ENCODE results near the gene SLC29A4. TPM values are rescaled to one million over a fixed set of nuclear protein-coding genes. Genes with fewer than 3 reads are reported as not detected.
"Not testable (repeated sequence)": the region's sequence is repeated elsewhere in the genome, so short reads cannot be mapped to it uniquely, and the experiment has no call there.

SLC29A4 gene
- total RNA-seq, 1 experiment from 2014 or later, result 2.5 TPM

DNA sequence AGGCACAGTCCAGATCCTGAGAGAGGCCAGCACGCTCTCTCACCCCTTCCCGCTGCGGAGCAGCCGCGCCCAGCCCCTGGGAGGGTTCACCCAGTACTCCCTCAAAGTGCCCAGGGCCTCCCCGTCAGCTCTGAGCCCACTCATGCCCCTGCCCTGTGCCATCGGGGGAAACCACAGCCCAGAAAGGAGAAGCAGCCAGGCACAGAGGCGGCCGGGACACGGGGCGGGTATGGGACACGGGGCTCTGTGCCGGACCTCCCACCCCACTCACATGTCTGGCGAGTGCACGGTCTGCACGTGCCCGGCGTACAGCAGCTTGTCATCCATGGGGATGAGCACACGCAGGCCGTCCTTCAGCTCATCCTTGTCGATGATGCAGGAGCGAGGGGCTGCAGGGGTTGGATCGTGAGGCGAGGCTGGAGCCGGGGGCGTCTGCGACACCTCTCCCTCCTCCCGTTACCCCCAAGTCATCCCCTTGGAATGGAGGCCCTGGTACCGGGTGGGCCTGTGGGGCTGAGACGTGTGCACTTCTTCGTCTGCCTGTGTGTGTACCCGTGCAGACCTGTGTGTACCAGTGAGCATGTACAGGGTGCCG is 38.2 kb downstream of the SLC29A4 start:
- no peak for DNase-seq (ENCODE audit: extremely low read depth, low read depth)

DNA sequence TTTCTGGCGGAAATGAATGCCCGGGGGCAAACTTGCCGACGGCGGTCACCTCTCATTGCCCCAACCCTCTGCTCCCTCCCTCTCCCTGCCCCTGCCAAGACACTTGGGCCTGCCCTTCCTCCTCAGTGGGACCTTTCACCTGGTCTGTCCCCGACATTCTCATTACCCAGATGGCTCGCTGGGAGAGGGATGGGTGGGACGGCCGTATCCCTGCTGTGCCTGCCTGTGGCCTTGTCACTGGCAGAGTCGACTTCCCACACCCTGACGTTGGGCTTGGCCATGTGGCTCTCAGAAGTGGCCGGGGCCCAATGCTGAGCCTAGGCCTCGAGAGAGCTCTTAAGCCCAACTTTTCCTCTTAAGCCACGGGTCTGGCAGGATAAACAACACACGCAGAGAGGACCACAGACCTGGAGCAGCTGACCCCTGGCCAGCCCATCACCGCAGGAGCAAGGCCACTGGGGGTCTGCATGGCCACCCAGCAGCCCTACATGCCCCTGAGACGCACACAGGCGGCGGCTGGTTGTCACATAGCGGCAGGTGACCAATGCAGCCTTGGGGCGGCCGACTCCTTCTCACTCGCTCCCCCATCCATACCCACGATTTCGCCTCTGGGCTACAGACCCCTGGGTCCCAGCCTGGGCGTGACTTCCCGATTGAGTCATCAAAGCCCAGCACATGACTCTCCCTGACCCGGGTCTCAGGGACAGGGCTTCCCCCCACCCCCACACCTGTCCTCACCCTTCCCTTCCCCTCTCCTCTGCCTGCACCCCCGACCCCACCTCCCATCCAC is 40.1 kb downstream of the SLC29A4 start:
- no peak for DNase-seq (ENCODE audit: extremely low read depth, low read depth)

DNA sequence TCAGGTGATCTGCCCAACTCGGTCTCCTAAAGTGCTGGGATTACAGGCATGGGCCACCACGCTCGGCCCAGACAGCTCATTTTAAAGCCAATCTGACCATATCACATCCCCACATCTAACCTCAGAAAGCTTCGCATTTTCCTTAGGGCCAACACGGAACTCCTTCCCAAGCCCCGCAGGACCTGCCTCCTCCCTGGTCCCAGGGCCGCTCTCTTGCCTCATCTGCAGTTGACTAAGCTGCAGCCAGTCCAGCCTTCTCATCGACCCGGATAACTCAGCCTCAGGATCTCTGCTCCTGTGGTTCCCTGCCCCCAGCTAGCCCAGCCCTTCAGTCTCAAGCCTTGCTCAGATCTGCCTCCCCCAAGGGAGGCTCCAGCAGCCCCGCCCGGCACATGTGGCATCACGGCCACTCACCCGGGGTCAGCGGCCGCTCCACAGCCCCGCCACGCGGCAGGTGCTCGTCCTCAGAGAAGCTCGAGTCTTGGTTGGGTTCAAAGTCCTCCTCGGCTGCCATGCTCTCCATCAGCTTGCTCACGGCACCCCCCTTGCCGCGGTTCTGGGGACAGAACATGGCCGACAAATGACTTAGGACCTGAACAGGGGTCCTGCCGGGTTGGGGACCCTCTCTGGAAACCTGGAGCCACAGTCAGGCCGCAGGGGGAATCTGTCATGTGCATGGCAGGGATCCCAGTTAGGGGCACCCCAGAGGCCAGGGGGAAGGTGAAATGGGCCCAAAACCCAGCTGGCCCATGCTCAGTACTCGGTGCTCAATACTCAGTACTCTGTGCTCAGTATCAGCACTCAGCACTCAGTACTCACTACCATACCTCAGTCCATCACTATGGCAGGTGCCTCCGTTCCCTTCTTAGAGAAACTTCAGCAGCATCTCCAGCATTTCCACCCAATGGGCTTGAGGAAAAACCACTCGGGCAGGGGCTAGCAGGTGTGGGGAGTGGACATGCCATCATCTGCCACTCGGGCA is 41.3 kb downstream of the SLC29A4 start:
- DNase-seq (ENCODE audit: extremely low read depth, low read depth), result not testable (repeated sequence)

DNA sequence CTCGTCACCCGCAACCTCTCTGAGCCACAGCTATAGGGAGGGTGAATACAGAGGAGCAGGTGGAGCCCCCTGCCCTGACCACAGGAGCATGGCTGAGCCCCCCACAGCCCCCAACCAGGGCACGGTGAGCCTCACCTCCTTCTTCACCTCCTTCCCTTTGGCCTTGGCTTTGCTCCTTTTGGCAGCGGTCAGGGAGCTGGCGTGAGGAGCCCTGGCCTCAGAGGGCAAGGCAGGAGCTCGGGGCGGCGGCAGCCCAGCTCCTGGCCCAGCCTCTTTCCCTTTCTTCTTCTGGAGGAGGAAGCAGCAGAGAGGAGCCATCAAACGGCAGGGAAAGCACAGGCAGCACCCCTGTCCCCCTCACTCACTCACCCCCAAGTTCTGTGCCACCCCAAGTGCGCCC is 42.2 kb downstream of the SLC29A4 start:
- DNase-seq (ENCODE audit: extremely low read depth, low read depth), result no peak

DNA sequence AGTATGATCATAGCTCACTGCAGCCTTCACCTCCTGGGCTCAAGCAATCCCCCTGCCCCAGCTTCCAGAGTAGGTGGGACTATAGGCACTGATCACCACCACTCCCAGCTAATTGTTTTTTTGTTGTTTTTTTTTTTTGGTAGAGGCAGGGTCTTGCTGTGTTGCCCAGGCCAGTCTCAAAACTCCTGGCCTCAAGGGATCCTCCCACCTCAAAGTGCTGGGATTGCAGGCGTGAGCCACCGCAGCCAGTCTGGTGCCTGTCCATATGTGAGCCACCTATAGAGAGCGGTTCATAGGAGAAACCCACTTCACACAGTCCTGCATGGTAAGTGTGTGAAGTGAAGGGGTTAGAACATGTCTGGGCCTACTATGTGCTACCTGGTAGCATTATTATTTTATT is 47.5 kb downstream of the SLC29A4 start:
- DNase-seq (ENCODE audit: extremely low read depth, low read depth), result no peak

DNA sequence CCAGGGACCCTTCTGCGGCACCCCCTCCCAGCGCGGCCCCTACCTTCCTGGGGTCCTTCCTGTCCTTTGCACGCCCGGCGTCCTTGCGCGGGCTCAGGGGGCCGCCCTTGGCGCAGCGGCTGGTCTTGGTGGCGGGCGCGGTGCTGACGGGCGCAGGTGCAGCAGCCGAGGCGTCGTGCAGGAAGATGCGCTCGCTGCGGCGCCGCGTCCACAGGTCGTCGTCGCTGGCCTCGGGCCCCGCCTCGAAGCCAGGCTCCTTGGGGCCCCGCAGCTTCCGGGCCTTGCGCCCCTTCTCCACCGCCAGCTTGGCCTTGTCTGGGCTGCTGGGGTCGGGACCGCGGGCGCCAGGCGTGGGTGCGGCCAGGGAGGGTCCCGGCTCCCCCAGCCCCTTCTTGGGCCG is 49.8 kb downstream of the SLC29A4 start:
- no peak for DNase-seq (ENCODE audit: extremely low read depth, low read depth)

DNA sequence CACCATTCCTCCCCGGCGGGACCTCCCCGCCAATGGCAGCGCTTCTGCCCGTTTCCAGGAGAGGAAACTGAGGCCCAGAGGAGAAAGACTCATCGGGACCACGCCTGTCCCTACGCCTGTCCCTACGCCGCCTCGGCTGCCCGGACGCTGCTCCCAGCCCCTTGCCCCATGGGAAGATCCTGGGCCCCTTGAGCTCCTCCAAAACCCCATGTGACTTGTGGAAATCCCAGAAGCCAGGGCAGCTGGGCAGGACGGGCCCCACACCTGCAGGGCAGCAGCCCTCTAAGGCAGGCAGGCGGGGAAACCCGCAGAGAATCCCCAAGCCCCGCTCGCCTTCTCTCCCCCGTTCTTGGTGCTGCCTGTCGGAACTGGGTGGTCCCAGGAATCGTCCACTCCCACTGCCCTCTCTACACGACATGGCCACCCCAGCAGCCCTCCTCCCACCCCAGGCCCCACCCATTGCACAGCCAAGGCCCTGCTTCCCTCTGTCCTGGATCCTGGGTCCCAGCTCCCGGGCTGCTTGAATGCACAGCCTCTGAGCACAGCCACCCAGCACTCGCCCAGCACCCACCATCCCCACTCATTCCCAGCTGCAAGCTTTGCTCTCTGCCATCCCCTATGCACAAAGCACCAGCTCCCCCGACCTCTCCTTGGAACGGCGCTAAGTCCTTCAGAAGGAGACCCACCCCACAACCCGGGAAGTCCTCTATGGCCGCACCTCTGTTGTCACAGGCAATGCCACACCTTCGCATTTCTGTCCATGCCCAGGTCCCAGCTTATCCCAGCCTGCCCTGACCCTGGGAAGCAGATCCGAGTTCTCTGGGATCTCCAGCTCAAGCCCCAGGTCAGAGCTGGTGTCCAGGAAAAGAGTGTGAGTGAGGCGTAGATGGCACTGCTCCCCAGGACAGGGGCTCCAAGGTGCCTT is 50.6 kb downstream of the SLC29A4 start:
- no peak for DNase-seq (ENCODE audit: extremely low read depth, low read depth)

DNA sequence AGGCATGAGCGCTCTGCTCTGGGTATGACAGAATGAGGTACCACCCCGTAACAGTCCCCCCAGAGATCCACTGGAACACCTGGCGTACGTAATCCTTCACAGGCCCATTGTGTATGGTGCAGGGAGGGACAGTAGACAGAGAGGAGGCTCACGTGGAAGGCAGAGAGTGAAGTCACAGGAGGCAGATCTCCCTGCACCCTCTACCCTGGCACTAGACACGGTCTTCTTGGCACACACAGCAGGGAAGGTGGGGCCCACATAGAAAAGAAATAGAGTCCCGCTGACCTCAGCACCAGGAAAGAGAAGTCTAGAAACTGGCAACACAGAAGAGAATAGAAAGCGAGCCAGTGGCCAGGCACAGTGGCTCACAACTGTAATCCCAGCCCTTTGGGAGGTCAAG is 51.9 kb downstream of the SLC29A4 start:
- DNase-seq (ENCODE audit: extremely low read depth, low read depth), result no peak

DNA sequence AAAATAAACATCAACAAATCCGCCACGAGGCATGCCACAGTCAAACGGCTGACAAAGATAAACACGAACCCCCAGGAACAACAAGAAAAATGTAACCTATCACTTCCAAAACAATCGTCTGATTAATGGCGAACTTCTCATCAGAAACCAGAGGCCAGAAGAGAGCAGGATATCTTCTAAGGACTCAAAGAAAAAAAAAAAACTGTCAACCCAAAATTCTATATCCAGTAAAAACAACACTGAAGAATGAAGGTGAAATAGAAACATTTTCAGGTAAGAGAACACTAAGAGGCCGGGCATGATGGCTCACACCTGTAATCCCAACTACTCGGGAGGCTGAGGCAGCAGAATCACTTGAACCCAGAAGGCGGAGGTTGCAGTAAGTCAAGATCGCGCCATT is 54.3 kb downstream of the SLC29A4 start:
- DNase-seq (ENCODE audit: extremely low read depth, low read depth), result no peak

DNA sequence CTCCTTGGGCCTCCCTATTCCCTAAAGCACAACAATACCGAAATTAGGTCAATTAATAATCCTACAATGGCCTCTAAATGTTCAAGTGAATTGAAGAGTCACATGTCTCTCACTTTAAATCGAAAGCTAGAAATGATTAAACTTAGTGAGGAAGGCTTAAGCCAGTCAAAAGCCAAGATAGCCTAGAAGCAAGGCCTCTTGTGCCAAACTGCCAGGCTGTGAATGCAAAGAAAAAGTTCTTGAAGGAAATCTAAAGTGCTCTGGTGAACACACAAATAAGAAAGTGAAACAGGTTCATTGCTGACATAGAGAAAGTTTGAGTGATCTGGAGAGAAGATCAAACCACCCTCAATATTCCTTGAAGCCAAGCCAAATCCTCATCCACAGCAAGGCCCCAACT is 57.2 kb downstream of the SLC29A4 start:
- DNase-seq (ENCODE audit: extremely low read depth, low read depth), result no peak

DNA sequence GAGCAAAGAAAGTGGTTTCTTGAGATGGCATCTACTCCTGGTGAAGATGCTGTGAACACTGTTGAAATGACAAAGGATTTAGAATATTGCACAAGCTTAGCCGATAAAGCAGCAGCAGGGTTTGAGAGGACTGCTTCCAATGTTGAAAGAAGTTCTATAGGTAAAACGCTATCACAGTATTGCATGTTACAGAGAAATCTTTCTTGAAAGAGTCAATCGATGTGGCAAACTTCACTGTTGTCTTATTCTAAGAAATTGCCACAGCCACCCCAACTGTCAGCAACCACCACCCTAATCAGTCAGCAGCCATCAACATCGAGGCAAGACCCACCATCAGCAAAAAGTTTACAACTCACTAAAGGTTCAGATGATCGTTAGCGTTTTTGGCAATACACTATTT is 59.9 kb downstream of the SLC29A4 start:
- DNase-seq (ENCODE audit: extremely low read depth, low read depth), result no peak

DNA sequence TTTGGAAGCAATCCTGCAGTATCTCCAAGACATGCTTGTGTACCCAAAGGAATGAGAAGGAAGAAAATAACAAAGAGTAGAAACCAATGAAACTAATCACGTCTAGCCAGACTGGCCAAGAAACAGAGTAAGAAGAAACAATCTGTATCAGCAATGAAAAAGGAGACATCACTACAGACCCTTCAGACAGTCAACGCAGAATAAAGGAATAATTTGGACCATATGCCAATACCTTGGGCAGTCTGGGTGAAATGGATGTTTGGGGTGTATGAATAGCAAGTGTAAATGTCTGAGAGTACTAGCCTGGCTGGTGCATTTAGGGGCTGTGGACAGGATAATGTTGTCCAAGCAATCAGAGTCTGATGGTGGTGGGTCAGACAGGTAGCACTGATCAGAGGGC is 61.1 kb downstream of the SLC29A4 start:
- DNase-seq (ENCODE audit: extremely low read depth, low read depth), result no peak

DNA sequence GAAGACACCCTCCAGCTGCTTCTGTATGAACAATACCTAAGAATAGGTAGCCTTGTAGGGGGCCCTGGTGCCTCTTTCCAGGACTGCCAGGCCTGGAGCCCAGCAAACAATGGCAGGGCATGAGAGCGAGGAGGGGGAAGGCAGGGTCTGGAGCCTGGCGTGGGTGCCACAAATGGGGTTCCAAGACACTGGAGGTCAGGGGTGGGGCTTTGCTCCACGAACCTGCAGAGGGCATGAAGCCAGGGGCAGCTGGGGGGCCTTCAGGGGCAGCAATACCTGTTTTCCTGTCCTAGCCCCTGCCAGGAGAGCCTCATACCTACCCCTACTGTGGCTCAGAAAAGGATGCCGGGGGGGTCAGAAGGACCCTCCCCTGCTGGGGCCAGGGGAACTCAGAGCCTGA is 61.6 kb downstream of the SLC29A4 start:
- no peak for DNase-seq (ENCODE audit: extremely low read depth, low read depth)

DNA sequence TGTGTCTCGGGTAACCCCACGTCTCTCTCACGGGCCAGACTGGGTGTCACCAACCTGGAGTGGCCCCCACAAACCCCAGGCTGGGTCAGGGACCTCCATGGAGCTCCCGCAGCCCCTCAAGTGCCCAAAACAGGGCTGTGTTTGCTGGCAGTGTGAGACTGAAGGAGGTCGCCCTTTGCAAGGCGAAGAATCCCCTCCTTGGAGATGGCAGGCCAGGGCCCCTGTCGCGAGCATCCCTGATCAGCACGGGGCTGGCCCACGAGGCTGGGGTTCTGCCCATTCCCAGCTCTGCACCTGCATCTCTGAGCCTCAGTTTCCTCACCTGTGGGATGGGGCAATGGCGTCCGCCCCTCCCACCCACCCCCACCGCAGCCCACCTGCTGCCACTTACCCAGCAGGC is 62.4 kb downstream of the SLC29A4 start:
- DNase-seq (ENCODE audit: extremely low read depth, low read depth), result no peak

DNA sequence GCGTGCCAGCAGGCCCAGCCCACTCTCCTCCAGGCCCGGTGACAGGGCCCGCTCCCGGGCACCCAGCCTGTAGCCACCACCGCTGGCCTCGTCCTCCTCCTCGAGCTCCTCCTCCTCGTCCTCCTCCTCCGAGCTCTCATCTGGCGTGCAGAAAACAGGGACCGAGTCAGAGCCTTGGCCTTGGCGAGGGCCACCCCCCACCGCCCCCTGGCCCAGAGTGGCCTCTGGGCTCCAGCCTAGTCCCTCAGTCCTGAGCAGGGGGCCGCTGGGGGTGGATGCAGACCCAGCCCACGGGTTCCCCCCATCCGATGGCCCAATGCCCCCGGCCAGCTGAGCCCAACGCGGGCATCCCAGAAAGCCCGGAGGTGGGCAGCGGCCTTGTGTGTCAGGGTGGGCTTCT is 62.9 kb downstream of the SLC29A4 start:
- no peak for DNase-seq (ENCODE audit: extremely low read depth, low read depth)

DNA sequence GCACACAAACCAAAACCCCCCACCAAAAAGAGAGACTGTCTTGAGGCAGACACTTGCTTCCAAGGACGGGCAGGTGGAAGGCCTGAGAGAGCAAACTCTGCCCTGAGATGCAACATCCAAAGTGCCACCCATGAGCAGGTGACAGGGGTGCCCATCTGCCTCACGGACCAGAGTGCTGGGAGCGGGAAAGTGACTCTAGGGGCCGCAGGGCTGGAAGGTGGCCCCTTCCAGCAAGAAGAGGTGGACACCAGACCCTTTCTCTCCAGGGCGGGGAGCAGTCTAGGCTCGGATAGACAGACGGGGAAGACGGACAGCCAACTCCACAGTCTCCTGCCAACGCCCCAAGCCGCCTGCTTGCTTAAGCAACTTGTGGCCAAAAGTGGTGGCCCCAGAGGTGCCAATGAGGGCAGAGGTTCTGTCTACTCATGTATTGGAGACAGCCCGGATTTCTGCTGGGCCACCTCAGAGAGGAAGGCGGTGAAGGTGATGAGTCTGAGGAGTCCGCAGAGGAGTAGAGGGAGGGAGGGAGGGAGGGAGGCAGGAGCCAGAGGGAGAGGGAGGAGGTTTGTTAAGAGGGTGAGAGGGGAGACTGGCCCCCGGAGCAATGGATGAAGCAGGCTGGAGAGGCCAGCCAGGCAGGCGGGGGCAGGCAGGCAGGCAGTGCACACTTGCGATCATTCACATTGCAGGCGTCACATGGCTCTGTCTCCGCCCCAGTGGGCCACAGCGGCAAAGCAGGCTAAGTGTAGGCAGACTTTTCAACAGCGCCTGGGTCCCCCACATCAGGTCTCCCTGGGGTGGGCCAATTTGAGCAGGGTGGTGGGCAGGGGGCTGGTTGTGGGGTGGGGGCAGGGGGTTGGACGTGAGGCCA is 65.6 kb downstream of the SLC29A4 start:
- no peak for DNase-seq (ENCODE audit: extremely low read depth, low read depth)

DNA sequence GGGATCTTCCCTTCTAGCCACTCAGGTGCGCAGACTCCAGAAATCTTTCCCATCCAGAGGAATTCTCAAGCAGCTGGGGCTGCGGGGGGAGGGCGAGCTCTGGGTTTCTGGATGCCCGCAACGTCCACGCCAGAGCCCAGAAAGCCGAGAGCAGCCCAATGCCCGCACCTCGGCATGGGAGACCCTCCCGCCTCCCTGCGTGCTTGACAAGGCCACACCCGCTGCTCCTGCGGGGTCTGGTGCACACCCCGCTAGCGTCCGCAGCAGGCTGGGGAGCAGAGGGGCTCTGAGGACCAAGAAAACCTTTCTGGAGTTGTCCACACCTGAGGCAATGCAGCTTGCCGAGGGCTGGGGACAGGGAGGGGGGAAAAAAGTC is 66.2 kb downstream of the SLC29A4 start:
- no peak for DNase-seq (ENCODE audit: extremely low read depth, low read depth)

DNA sequence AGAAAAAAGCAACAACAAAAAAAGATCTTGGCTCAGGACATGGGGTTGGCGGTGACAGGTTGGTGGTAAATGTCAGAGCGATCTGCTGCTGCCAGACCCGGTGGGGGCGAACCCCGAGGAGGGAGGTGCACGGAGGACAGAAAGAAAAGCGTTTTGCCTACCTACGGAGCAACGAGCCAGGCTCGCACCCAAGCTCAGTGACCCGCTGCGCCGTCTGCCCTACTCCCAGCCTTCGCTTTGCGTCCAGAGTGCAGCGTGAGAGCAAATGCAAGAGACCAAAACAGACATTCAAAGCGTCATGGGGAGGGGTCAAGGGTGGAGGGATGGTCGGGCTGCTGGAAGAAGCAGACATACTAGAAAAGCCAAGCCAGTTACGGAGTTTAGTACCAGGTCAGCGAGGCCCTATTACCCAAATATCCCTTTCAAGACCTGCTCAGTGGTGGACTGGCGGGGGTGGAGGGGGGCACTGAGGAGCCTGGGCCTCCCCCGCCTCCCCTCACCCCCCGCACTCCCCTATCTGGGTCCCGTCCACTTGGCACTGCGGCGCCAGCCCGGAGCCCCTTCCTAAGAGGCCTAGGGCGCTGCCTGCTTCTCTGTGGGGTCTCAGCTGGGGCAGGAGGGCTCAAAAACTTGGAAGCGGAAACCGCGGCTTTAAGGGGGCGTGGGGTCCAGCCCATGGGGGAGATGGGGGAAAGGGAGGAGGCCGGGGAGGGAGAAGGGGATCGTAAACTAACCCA is 66.9 kb downstream of the SLC29A4 start:
- no peak for DNase-seq (ENCODE audit: extremely low read depth, low read depth)

DNA sequence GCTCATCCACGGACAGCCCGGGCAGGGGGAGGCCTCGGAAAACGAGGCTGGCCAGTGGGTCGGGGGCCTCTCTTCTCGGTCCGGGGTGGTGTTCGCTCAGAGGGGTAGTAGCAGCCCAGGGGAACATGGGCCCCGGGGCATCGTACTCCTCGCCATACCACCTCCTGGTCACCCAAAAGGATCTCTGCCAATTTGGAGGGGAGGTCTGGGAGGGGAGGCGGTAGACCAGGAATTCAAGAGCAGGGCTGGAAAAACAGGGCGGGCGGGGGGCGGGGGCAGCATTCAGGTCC is 67.4 kb downstream of the SLC29A4 start:
- DNase-seq (ENCODE audit: extremely low read depth, low read depth), result no peak

Data from NCI-H460 (cell line).